ENCODE measurements around the gene KLHL21.

GRCh38 chr1:6591644-6592043 is 11.0 kb downstream of the KLHL21 start:
- TF ChIP-seq CTCF (conservative IDR thresholded peaks at IDR 0.05; ENCODE audit: low read depth, low read length) (no peak), EZH2 (IDR thresholded peaks at IDR 0.05; ENCODE audit: borderline replicate concordance, low read depth, low read length, poor library complexity, severe bottlenecking) (no peak)

Data from A673 (cell line).